IMR-90 (cell line): Measurements from ENCODE around the gene ADGRG3.

Experiments used
- BHLHE40 ChIP-seq: fragments of 150-350 bp; IDR thresholded peaks from 2 replicates; pipeline ENCODE4 v1.6.1; 2016; ENCODE audit warnings: mild to moderate bottlenecking, low read depth, low read length
- CEBPB ChIP-seq: IDR thresholded peaks from 2 replicates; pipeline ENCODE4 v1.6.1; 2012; ENCODE audit warnings: low read depth, low read length, improper control_type of control experiment
- CTCF ChIP-seq: conservative IDR thresholded peaks from 2 replicates; pipeline ENCODE4 v1.5.1; 2012; ENCODE audit warnings: mild to moderate bottlenecking, low read depth, low read length, improper control_type of control experiment
- ELK1 ChIP-seq: fragments of 150-350 bp; IDR thresholded peaks from 2 replicates; pipeline ENCODE4 v1.6.1; 2016; ENCODE audit warnings: low read depth, mild to moderate bottlenecking, low read length, moderate library complexity, borderline replicate concordance
- MAFK ChIP-seq: IDR thresholded peaks from 2 replicates; pipeline ENCODE4 v1.6.1; 2012; ENCODE audit warnings: low read depth, low read length, improper control_type of control experiment
- MAZ ChIP-seq: IDR thresholded peaks from 2 replicates; pipeline ENCODE4 v1.6.1; 2012; ENCODE audit warnings: low read depth, mild to moderate bottlenecking, low read length, improper control_type of control experiment, moderate library complexity, borderline replicate concordance
- MXI1 ChIP-seq: IDR thresholded peaks from 2 replicates; pipeline ENCODE4 v1.6.1; 2012; ENCODE audit warnings: low read depth, mild to moderate bottlenecking, low read length, moderate library complexity, borderline replicate concordance
- NFE2L2 ChIP-seq: fragments of 150-350 bp; IDR thresholded peaks from 2 replicates; pipeline ENCODE4 v1.6.1; 2016; ENCODE audit warnings: low read depth, mild to moderate bottlenecking, low read length
- POLR2A ChIP-seq: IDR thresholded peaks from 2 replicates; pipeline ENCODE4 v1.6.1; 2012; ENCODE audit warnings: mild to moderate bottlenecking, low read depth, low read length
- RAD21 ChIP-seq: IDR thresholded peaks from 2 replicates; pipeline ENCODE4 v1.6.1; 2012; ENCODE audit warnings: low read length, improper control_type of control experiment
- SMC3 ChIP-seq: fragments of 150-350 bp; IDR thresholded peaks from 2 replicates; pipeline ENCODE4 v1.6.1; 2016; ENCODE audit warnings: low read depth, mild to moderate bottlenecking, antibody characterized with exemption, low read length, moderate library complexity
- USF2 ChIP-seq: fragments of 150-350 bp; IDR thresholded peaks from 2 replicates; pipeline ENCODE4 v1.6.1; 2017; ENCODE audit warnings: mild to moderate bottlenecking, antibody characterized with exemption, low read length, low read depth

- TF ChIP-seq POLR2A (no peak), CTCF (peak; percentile 17; the same call in 1 of the 2 replicates), SMC3 (no peak), RAD21 (no peak), MAZ (no peak), USF2 (no peak), ELK1 (no peak), BHLHE40 (no peak), CEBPB (no peak), MAFK (no peak), MXI1 (no peak), NFE2L2 (no peak)
Measured at GRCh38 chr16:57723170-57723569, 55.1 kb downstream of the ADGRG3 start.
